GM19324 (cell line): ENCODE data around the gene KRTCAP2.

ENCODE experiments used
- ATAC-seq: cut with Tn5 transposase; IDR thresholded peaks from one replicate; pipeline ENCODE4 v1.9.1; 2021; ENCODE audit warnings: mild to moderate bottlenecking, moderate library complexity; ENCODE audit not compliant: unreplicated experiment, low FRiP score

Gene KRTCAP2

DNA sequence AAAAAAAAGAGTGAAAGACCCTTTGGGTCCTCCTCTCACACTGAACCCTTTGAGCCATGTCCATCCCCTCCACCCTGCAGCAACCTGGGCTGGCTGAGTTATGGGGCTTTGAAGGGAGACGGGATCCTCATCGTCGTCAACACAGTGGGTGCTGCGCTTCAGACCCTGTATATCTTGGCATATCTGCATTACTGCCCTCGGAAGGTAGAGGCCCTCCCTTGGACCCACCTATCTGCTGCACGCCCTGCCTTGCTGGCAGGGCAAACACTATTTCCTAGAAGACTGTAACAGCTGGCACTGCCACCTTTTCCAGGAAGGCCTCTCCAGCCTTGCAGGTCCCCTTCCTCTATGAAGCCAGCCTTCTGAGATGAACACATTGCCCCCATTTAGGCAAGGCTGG is 36.4 kb downstream of the KRTCAP2 start:
- ATAC-seq: no peak

DNA sequence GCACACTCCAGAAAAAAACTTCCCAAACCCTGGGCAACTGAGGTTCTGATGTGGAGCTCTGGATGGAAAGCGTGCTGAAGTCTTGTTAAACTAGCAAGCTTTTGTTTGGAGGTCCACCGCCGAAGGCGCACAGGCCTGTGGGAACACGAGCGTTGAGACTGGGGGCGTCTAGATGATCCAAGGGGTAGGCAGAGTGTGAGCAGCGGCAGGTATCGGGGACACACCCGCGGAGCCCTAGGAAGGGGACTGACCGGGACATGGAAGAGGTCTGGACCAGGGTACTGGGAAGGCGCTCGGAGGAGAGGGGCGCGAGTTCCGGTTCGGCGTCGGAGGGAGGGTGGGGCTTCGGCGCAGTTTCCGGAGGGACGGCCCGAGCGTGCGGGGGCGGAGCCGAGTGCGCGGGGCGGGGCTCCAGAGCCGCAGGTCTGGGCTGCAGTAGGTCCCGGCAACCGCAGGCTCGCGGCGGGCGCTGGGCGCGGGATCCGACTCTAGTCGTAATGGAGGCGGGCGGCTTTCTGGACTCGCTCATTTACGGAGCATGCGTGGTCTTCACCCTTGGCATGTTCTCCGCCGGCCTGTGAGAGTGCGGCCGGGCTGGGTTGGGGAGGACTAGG is 37.6 kb downstream of the KRTCAP2 start, which contains the start of gene SLC50A1:
SLC50A1 (plus strand) TSS at position 438 of the 614 bp plus-strand sequence; CDS start at position 498, 60 bp downstream.
- peak; percentile 88 for ATAC-seq

DNA sequence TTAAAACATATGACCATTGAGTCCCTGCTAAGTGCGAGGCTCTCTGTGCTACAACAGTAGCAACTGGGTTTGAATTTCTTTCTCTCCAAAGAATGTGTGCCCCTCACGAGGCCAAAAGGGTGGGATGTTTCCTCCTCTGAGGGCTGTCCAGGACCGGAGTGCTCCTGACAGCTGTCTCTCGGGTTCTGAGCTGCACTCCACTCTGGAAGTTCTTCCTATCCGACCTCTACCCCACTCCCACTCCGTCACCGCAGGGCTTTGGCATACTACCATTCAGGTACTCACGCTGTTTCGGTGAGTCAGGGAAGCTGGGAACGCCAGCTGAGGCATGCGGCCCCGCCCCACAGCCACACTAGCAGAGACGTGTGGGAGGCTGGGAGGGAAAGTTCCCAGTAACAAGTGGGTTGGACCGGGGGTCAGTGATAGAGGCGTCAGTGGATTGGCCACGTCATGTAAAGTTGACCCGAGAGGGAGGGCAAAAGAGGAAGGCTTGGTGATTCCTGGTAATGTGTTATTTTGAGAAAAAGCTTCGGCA is 38.2 kb downstream of the KRTCAP2 start:
- no peak for ATAC-seq

DNA sequence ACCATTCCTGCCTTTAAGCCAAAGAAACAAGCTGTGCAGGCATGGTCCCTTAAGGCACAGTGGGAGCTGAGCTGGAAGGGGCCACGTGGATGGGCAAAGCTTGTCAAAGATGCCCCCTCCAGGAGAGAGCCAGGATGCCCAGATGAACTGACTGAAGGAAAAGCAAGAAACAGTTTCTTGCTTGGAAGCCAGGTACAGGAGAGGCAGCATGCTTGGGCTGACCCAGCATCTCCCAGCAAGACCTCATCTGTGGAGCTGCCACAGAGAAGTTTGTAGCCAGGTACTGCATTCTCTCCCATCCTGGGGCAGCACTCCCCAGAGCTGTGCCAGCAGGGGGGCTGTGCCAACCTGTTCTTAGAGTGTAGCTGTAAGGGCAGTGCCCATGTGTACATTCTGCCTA is 38.8 kb downstream of the KRTCAP2 start:
- ATAC-seq: no peak

DNA sequence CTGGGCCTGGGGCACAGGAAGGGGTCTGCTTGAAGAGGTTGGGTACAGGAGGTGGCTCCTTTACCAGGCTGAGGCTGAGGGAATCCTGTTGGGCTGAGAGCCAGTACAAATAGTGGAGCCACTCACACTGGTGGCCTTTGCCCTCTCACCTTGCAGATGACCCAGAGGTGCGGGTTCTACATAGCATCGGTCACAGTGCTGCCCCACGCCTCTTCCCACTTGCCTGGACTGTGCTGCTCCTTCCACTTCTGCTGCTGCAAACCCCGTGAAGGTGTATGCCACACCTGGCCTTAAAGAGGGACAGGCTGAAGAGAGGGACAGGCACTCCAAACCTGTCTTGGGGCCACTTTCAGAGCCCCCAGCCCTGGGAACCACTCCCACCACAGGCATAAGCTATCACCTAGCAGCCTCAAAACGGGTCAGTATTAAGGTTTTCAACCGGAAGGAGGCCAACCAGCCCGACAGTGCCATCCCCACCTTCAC is 39.3 kb downstream of the KRTCAP2 start:
- ATAC-seq: no peak

DNA sequence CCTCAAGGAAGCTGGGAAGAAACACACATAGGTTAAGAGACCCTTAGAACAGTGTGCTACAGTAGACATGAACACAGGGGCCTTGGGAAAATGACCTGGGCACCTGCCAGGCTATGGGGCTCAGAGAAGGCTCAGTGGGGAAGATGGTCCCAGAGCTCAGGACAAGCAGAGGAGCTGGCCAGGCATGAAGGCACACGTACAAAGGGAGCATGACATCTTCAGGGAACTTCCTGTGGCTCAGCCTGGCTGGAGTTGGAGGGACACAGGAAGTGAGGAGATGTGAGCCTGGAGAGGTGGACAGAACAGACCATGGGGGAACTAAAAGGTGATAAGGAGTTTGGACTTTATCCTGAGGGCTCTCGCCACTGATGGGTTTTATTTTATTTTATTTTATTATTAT is 41.2 kb downstream of the KRTCAP2 start:
- ATAC-seq: no peak

DNA sequence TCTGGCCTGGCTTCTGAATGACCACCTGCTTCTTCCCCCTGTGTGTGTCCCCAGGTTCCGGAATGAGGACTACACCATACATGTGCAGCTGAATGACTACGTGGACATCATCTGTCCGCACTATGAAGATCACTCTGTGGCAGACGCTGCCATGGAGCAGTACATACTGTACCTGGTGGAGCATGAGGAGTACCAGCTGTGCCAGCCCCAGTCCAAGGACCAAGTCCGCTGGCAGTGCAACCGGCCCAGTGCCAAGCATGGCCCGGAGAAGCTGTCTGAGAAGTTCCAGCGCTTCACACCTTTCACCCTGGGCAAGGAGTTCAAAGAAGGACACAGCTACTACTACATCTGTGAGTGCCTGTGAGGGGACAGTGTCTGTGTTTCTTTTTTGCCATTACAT is 41.8 kb downstream of the KRTCAP2 start:
- ATAC-seq: no peak

DNA sequence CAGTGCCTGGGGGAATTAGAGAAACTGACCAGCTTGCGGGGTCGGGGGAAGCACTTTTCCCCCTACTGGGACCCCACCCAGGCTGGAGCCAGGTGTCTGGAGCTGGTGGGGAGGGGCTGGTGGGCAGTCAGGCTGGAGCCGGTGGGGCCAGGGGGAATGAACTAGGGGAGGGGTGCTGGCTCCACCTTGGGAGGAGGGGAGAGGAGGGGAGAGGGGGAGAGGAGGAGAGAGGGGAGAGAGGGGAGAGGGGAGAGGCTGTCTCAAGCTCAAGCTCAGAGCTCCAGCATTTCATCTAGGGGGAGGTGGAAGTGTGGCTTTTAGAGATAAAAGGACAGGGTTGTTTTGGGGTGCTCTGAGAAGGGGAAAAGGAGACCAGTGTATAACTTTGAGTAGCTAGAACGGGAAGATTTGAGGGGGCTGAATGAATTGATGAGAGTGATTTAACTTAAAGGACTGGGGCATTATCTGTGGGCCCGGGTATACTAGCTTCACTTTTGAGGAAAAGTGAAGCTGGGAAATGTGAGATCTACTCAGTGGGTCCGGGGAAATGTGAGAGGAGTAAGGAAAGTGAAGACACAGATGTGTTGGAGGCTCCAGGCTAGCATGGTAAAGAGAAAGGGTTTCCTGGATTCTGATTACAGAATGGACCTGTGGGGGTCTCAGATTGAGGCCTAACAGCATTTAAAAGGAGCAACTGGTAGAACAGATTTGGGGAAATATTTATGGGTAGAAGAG is 42.7 kb downstream of the KRTCAP2 start:
- ATAC-seq: no peak

DNA sequence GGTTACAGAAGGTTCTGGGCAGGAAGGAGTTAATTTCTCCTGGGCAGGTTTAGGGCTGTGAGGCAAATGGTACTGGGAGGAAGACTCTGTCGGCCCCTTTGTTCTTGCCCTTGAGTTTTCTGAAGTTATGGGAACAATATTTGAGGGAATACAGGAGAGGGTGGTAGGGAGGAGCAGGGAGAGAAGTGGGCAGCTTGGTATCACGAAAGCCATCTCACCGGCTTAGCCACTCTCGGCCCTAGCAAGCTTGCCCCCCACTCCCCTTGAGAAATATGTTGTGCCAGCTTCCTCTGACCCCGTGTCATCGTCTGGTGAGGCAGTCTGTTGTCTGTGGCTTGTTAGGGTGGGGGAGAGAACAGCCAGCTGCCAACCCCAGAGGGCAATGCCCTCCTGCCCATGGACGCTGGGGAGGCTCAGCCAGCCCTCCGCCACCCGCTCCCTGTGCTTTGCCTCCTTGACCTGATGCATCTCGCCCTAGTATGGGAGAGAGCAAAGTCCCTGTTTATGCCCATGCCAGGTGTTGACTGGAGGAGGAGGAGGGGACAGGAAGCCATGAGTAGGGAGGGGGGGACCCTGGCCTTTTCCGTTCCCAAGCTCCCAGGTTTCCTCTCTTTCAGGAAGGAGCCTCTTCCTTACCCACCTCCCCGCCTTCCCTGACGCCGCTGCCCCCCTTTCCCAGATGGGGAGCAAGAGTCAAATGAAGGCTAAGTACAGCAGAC is 44.2 kb downstream of the KRTCAP2 start:
- ATAC-seq: no peak

DNA sequence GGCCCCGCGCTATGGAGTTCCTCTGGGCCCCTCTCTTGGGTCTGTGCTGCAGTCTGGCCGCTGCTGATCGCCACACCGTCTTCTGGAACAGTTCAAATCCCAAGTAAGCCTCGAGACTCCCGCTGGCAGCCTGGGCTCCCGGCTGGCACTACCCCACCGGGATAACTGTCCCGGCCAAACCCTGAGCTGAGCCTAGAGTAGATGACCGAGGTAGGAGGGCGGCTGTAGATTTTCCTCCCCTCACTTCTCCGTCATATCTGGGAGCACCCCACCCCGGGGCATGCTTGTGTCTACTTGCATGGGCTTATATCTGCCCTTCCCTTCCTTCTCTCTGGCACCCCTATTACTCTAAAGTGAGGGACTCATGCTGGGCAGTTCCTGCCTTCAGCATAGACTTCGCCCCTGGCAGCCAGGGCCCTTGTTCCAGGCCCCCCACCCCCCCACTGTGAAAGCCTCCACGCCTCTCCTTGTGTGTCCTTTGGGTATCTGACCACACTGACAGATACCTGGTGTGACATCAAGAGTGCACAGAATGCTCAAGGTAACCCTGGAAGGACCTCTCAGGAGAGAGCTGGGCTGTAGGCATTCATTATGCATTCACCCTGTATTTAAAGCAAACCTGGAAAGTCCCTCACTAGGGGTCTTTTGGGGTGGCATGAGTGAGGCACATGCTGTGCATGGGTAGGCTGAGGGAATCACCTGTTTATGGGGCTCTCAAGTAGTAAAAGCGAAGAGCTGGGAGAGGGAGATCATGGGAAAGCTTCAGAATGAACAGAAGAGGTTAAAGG is 44.9 kb downstream of the KRTCAP2 start:
- ATAC-seq: no peak

DNA sequence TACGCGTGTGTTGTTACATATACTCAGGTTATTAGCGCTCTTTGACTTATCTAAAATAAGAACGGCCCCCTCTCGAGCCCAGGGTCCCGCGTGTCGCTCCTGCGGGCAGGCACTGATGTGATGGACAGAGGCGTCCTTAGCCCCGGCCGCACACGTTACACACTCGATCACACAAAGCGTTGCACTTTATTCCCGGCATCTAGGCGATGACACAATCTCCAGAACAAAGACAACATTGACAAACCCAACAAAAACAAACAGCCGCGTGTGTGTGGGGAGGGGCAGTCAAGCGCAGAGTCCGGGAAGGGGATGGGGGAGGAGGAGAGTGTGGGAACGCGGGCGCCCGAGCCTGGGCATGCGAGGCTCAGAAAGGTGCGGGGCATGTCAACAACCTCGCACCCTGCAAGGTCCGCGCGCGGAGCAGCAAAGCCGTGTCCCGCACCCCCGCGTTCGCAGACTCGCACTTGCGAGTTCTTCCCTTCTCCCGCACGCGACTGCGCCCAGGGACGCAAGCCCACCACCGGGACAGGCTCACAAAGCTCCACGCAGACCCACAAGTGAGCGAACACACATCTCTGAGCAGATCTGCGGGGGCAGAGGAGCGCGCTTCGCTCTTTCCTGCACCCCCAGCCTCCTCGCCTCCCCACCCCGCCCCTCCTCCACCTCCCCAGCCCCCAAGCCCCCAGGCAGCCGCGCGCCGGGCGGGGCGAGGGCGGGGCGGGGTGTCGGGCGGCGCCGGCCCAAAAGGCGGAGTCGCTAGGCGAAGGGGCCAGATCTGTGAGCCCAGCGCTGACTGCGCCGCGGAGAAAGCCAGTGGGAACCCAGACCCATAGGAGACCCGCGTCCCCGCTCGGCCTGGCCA is 45.8 kb downstream of the KRTCAP2 start, which contains the start of gene EFNA1:
EFNA1 (plus strand) TSS at position 772 of the 862 bp plus-strand sequence. CDS start 102 bp downstream, outside the sequence.
- no peak for ATAC-seq

DNA sequence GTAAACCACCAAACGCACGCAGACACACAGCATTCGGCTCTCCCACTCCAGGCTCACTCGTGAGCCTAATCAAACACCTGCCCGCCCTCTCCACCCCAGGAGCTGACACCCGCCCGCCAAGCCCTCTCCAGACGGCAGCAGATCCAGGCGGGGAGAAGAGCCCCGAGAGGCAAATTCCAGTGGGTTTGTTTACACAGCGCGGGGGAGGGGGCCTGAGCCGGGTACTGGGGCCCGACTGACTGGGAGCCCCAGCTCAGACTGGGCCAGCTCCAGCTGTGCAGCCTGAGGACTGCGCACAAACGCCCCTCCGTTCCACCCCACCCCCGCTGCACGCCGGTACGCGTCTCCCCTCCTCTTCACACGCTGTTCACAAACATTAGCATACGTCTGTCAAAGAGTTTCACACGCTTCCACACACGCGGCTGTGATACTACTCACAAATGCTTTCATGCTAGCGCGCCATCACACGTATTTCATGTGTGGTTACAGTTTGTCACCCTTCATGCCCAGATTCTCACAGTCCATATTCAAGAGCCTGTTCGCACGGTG is 46.5 kb downstream of the KRTCAP2 start:
- ATAC-seq: no peak

DNA sequence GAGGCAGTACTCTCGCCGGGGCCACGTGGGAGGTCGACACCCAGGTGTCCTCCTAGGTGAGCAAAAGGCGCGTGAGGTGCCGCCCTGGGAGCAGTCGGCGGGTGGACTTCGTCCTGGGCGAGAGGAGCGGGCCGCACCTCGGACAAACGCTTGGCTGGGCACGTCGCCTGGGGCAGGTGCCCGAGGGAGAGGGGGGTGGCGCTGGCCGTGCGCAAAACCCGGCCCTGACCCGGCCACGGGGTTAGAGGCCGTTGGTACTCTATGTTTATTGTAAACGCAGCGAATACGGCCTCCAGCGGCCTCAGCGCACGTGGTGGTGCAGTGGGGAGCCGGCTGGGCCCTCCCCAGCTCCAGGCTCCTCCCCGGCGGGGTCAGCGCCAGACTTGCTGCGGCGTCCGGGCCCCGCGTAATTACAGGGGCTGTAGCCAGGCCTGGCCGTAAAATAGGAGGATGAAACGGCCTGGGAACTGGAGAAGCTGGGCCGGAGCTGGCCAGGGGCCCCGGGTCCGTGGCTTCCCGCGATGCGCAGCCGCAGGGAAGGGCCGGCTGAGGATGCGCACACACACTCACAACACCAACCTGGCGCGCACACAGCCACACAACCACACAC is 47.1 kb downstream of the KRTCAP2 start:
- ATAC-seq: no peak

DNA sequence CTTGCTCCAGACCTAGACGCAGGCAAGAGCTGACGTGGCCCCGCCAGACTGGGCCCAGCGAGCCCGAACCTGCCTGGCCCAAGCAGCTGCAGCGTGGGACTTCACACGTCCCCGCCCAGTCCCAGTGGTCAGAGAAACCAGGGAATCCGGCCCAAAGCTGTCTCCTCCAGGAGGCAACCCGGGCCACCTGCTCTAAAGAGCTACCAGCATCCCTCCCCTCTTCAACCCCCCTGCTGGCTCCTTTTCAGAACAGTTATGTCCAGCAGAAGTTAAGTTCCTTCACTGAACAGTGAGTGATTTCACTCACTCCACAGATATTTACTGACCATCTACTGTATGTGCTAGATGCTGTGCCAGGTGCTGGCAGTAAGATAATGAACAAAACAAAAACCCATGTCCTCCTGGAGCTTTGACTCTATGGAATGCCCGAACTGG is 47.6 kb downstream of the KRTCAP2 start:
- no peak for ATAC-seq

DNA sequence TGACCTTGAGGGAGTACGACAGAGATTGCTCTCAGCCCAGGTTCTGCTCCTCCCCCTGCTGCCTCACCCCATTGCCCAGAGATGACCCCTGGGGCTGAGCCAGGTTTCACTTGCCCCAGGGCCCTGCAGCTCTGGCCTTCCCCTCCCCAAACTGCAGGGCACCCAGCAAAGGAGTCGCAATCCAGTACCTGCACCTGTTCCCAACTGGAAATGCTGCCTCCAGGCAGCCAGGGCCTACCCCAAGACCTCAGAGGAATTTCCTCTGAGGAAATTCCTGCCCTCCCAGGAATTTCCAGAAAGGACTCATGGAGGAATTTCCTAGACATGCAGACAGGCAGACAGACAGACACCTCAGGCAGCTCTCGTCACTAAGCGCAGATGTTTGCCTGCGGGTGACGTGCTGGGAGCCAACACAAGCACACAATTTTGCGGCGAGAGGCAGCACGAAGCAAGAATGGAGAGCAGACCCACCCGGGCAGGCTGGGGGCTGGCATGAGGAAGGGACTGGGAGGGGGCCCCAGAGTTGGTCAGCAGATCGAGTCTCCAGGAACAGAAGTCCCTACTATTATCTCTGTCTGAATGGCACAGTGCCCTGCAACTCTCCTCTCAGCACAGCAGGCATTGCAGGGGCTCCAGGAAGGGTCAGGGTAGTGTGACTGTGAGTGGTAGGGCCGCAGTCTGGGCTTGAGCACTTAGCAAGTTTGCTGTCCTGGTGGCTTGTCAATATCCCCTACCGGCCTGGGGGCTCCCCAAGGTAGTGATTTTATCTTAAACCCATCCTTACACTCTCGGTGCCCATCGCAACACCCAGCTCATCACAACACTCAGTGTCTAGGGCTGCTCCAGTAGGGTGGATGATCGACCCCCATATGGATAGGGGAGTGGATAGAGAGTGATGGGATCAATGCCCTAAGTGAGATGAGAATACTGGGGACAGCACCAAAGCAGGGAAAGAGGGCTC is 48.3 kb downstream of the KRTCAP2 start:
- ATAC-seq: no peak

DNA sequence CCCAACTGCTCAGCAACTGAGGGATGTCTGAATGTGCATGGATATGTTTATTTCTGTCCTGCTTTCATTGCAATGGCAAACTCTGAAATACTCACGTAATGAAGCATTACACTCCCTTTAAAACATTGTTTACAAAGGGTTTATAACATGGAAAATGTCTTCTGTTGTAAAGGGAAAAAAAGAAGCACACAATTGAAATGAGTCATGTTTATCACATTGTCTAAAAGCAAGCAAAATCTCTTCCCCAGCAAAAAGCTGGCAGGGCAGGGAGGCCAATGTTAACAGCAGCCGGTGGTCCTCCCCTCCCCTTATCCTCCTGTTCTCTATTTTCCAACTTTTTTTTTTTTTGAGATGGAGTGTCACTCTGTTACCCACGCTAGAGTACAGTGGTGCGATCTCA is 49.3 kb downstream of the KRTCAP2 start:
- ATAC-seq: no peak

DNA sequence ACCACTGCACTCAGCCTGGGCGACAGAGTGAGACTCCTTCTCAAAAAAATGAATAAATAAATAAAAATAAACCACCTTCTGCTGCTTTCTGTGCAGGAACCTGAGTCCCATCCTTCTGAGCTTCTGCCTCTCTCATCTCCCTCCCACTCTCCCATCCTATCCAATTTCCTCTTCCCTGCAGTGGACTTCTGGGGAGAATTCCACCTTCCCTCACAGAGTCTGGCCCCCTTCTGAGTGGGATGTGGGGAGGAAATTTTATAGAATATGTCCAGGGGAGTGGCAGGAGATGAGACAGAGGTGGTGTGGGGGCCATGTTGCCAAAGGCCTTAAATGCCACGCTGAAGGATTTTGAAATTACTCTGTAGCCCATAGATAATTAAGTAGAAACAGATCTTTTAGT is 50.8 kb downstream of the KRTCAP2 start:
- ATAC-seq: no peak
